ENCODE measurements around the gene RAB25. TPM values are rescaled to one million over a fixed set of nuclear protein-coding genes. Genes with fewer than 3 reads are reported as not detected.

Gene RAB25
- total and polyA plus RNA-seq, 9 donors = 0.28 to 38.6 (median 2.9) TPM; not detected in 1

DNA sequence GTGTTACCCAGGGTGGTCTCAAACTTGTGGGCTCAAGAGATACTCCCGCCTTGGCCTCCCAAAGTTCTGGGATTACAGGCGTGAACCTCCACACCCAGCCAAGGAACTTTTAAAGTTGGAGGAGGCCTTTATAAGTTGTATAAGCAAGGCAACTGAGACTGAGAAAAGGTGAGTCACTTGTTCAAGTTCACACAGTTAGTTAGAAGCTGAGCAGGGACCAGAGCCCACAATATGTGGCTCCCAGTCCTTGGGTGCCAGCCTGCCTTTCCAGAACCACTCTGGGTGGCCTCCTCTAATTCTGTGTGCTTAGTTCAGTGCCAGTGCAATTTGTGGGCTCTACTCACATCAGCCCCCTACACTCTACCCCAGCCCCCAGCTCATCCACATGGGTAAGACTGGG is 3.7 kb downstream of the RAB25 start:
- 84 to 95% (median 94%) methylated on average over 2 of the region's 2 CpGs for WGBS, 3 donors
- no peak for DNase-seq
- TF ChIP-seq CTCF (IDR thresholded peaks at IDR 0.05) = no peak
- TF ChIP-seq POLR2A (IDR thresholded peaks at IDR 0.05) = no peak
- no peak for TF ChIP-seq EP300 (IDR thresholded peaks at IDR 0.05)
- intact Hi-C loops (cut with DNase I) = no loop called here
- Histone ChIP-seq H3K9me3 (no peaks in the 10 kb centered on the region), H3K4me3 (no peak overlapping the region), H3K36me3 (no peaks in the 10 kb centered on the region), H3K27ac (no peak overlapping the region), H3K4me1 (ENCODE audit: insufficient read depth) (no peaks in the 10 kb centered on the region), H3K27me3 (no peaks in the 10 kb centered on the region)

DNA sequence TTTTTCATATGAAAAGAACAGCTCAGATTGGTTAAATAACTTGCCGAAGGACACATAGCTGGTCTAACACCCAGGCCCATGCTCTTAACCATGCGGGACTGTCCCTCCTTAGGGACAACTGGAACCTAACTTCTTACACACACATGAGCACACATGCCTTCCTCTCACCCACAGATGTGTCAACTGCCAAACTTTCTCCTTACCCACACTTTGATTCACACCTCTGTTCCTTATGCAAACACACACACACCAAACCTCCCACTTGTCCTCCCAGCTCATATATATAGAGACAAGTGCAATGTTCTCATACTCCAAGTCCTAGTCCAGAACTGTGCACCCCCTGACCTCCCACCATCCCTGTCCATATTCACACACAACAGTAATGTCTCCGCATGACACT is 4.3 kb downstream of the RAB25 start:
- no peak for DNase-seq
- 94 to 95% (median 94%) methylated on average over 3 of the region's 3 CpGs for WGBS, 3 donors
- Histone ChIP-seq H3K9me3 (no peaks in the 10 kb centered on the region), H3K27ac (no peak overlapping the region), H3K27me3 (no peaks in the 10 kb centered on the region), H3K4me3 (no peak overlapping the region), H3K36me3 (no peaks in the 10 kb centered on the region), H3K4me1 (ENCODE audit: insufficient read depth) (no peaks in the 10 kb centered on the region)
- intact Hi-C loops (cut with DNase I) = no loop called here
- TF ChIP-seq POLR2A (IDR thresholded peaks at IDR 0.05) (no peak), CTCF (IDR thresholded peaks at IDR 0.05) (no peak), EP300 (IDR thresholded peaks at IDR 0.05) (no peak)

GRCh38 chr1:156065871-156066270 is 4.9 kb downstream of the RAB25 start:
- H3K36me3 ChIP-seq = no peaks in the 10 kb centered on the region
- WGBS, 3 donors = 80 to 83% (median 81%) methylated on average over 16 of the region's 16 CpGs
- TF ChIP-seq POLR2A (IDR thresholded peaks at IDR 0.05) (no peak), EP300 (IDR thresholded peaks at IDR 0.05) (no peak), CTCF (IDR thresholded peaks at IDR 0.05) (no peak)
- no peaks in the 10 kb centered on the region for H3K4me1 ChIP-seq (ENCODE audit: insufficient read depth)
- intact Hi-C loops (cut with DNase I) = no loop called here
- H3K9me3 ChIP-seq = no peaks in the 10 kb centered on the region
- no peak for DNase-seq
- no peak overlapping the region for H3K27ac ChIP-seq
- H3K27me3 ChIP-seq = no peaks in the 10 kb centered on the region
- no peak overlapping the region for H3K4me3 ChIP-seq

- Histone ChIP-seq H3K9me3 (no peaks in the 10 kb centered on the region), H3K27ac (no peak overlapping the region), H3K4me1 (ENCODE audit: insufficient read depth) (no peaks in the 10 kb centered on the region), H3K27me3 (no peaks in the 10 kb centered on the region), H3K36me3 (no peaks in the 10 kb centered on the region), H3K4me3 (no peak overlapping the region)
- TF ChIP-seq POLR2A (IDR thresholded peaks at IDR 0.05) (no peak), EP300 (IDR thresholded peaks at IDR 0.05) (no peak), CTCF (IDR thresholded peaks at IDR 0.05) (no peak)
- intact Hi-C loops (cut with DNase I) = no loop called here
- 64 to 77% (median 66%) methylated on average over 2 of the region's 2 CpGs for WGBS, 3 donors
- no peak for DNase-seq
Measured at GRCh38 chr1:156067262-156067661, 6.3 kb downstream of the RAB25 start.

Data from ovary (tissue), 9 donors.